HL-60/S4 treated with retinoic acid at 250 ng/mL for 4 days and 3 days (cell line): ENCODE data around the gene GPR146.

Experiments
- in situ Hi-C: fragments of 300-500 bp; cut with MboI; formaldehyde crosslinking; loops from 2 replicates; pipeline ENCODE4 v1.7.0; 2022; ENCODE audit warnings: low sequenced_read_pairs

The GPR146 gene

DNA sequence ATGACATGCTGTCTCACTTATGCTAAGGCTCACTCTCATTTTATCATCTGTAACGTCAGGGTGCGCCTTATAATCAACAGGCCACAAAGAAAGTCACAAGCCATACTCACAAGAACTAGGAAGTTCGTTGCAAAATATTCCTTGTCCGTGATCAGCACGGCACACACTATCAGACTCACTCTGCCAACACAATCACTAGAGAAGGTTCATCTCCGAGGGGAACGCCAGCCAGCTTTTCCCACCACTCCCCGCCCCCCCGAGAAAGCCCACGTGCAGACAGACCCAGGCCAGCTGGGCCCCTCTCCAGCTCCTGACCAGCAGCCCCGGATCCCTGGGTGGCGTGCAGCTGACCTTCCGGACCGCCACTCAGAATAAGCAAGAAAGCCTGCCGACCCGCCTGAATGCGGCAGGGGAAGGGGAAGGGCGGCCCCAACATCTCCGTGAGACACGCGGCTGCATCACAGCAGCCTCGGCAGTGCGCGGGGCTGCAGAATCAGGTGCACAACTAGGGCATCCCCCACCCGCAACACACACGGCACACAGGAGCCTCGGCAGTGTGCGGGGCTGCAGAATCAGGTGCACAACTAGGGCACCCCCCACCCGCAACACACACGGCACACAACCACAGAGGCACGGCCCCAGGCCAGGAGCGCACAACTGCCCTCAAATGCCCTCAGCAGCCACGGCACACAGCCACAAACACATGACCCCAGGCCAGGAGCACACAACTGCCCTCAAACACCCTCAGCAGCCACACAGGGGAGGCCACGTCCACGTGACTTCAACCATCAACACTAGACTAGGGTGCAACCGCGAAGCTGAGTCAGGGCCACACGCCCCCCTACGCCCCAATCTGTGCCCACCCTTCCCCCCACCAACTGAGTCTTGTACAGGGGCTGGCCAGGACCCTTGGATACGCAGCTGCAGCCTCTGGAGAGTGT, 2.5 kb upstream of the GPR146 start:
- in situ Hi-C loops: no loop called here

DNA sequence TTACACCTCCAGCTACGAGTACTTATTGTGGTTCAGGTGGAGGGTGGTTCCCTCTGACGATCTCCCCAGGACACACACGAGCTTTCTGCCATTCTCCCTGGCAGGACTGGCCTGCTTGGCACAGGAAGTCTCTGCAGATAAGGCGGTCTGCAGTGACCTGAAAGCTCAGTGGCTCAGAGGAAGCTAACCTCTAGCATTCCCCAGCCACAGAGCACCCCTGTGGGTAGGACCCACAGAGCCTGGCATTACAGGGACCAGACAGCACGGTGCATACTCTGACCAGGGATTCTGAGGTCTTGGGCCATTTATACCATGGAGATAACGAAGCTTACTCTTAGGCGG, 1.9 kb upstream of the GPR146 start:
- in situ Hi-C loops: no loop called here

DNA sequence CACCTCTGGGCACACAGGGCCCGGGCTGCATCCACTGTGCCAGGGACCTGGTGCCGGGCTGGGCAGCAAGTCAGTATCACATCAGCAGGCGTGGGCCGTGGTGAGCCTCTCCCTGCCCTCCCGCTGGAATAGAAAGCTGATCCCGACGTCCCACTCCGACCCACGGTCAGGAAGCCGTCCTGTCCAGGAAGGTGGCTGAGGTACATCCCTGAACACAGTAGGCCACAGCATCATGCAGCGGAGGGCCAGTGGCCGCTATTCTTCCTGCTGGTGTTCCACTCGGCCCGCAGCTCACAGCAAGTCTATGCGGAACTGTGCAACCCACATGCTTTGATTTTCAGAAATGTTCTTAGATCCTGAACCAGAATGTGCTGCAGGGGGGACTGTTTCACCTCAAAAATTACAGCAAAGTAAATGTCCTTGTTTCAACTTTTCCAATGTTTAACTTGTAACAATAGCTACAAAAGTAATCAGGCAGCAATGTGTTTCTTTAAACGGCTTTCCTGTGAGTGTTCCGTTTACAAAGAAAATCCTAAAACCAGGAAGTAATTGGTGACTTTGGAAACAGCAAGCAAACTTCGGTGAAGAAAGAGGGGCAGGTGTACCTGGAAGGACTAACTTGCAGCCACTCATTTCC, 676 bp upstream of the GPR146 start:
- in situ Hi-C loops: no loop called here

DNA sequence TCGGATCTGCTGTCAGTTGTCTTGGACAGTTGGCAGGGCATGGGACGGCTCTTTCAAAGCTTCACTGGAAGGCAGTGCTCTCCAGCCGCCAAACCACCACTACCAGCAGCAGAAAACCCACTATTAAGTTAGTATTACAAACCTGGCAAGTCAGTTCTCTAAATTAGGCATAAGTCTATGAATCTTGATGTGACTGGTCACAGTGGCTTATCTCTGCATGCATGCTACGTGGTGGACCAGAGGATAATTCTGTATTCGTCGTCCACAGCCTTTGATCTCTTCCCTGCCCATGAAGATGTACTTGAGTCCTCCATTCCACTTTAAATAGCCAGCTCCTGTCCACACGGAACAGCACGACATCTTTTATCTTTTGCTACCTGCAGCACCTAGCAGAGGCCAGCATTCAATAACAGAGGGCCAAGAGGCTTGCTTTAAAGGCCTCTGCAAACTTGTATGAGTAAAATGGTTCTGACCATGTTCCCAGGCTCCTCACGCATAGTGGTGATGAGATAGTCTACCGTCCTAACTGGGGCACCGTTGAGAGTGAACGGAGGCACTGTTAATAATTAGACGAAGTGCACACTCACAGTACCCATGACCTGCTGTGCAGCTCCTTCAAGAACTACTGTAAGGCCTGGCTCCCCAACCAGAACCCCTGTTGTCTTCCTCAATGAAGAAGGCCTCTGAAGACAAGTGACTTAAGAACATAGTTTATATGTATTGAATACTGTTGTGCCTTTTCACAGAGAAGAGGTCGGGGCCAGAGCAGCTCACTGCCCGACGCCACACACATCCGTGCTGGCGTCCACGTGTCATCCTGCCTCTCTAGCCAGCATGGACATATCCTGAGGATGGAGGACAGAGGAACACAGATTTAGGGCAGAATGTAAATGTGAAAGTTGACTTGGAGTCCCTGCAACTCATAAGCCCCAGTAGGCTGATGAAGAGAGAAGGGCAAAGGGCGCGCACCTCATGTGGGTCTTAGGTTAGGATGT, 1.0 kb downstream of the GPR146 start:
- in situ Hi-C loops: no loop called here

DNA sequence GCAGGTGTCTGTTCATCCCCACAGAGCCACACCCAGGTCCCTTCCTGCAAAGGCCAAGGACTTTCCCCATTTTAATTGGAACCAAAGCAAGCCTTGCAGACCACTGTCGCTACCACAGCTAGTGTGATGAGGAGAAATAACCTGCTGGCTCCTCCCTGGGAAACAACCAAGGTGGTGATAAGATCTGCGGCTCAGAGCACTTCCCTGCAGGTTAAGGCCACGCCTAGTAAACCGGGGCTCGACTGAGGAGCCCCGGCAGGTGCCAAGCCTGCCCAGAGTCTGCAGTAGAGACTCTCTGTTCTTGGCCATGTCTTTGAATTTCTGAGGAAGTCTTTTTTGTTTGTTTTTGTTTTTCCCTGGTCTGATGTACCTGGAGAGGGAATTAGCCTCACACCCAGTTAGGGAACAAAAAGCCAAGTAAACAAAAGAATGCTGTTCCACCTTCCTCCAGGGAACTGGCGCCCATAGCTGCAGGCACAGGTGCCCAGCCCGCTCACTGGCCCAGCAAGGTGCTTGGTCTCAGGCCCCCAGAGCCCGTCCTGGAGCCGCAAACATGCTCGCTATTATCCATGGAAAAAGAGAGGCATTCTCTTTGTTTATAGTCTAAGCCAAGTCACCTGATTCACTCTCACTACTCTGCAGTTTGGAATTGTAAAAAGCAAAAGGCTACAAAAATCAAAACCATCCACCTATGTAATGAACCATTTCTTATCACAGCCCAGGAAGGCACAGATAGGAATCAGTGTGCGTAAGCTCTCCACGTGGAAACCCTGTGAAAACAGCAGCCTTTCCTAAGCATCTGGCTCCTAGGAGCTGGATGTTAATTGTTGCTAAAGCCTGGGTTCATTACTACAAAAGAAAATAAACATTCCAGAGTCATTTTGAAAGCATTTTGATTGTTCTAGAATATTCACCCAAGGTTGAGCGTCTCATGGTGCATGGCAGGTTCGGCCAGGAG, 2.7 kb downstream of the GPR146 start:
- in situ Hi-C loops: no loop called here

GRCh38 chr7:1049006-1049741, 4.8 kb downstream of the GPR146 start:
- in situ Hi-C loops: no loop called here

DNA sequence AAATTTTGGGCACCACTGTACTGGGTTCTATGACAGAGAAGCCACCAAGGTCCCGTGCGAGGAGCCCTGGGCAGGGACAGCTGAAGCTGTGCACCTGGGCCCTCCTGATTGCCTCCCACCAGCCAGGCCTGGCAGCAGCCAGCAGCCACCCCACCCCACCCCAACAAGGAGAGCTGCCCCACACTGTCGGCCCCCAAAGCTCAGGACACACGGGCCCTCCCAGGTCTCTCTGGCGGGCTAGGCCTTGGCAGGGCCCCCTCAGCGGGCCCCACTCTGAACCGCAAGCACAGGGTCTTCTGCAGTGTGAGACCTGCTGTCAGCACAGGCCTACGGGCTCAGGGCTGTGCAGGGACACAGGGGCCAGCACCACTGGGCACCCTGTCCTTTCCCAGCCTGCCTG, 5.5 kb downstream of the GPR146 start:
- in situ Hi-C loops: no loop called here

GRCh38 chr7:1050254-1050906, 6.0 kb downstream of the GPR146 start:
- in situ Hi-C loops: no loop called here

DNA sequence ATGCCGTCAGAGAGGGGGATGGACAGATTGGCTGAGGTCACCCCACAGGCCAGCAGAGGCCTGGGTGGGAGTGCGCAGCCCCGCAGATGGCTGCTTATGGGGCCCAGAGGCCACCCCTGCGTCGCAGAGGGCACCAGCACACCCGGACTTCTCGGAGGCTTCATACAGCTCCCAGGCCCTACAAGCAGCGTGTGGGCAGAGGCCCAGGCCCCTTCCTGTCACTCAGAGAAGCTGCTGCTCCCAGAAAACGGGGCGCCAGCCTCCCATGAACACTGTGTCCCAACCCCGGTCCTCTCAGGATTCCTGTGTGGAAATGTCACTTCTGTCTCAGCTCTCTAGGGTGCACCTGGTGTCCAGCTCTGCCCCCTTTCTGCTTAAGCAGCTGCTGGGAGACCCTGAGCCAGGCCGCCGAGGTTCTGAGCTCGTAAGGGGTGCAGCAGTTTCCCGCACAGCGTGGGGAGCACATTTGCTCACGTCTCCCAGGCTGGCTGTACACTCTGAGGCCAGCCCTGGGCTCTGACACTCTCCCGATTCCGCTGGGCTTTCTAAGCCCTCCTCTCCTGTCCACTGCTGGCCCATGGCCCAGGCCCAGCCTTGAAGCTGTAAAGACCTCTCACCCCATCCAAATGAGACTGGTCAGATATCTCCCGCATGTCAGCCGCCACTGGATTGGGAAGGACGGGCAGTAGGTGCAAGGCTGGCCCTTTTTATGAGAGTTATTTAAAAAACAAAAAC, 6.8 kb downstream of the GPR146 start:
- in situ Hi-C loops: no loop called here

DNA sequence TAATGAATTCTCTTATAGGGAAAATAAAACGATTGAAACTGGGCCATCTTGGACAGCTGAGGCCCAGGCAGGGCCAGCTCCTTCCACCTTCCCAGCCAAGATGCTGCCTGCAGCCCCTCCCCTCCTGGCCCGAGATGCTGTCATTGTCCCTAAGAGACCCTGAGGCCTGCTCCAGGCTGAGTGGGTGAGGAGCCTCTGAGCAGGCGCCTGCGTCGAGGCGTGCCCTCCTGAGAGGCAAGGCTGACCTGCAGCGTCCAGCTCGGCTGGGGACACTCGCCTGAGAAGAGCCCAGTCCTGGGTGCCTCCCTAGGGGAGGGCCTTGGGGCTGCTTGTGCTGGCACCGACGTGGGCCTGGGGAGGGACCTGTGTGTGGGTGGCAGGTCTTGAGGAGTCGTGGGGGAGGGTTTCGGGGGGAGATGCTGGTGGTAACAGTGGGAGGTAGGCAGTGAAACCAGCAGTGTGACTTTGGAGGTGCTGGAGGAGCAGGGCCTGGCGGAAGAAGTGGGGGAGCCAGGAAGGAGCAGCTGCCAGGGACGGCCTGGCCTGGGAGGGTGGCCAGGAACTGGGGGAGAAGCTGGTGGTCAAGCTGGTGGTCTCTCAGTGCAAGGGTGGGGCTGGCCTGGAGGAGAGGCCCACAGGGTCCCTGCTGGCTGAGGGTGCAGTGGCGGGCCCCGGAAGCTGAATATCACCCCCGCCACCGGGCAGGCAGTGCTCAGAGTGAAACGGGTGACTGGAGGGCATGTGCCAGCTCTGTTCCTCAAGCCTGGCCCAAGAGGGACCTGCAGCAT, 7.9 kb downstream of the GPR146 start:
- in situ Hi-C loops: no loop called here

DNA sequence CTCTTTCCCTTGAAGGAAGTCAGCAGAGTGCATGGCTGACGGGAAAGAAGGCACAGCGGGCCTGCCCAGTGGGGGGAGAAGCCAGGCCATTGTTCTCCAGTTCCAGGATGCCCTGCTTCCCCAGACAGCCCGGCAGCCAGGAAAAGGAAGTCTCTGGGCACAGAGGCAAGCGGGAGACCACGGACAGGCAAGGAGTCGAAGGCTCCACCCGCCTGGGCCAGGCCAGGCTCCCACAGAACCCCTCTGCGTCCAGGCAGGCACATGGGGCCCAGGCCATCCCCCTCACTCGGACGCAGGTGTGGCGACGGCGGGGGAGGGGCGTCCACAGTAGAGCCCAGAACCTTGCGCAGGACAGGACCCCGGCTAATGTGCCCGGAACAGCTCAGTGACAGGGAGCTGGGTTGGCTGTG, 8.7 kb downstream of the GPR146 start:
- in situ Hi-C loops: no loop called here

DNA sequence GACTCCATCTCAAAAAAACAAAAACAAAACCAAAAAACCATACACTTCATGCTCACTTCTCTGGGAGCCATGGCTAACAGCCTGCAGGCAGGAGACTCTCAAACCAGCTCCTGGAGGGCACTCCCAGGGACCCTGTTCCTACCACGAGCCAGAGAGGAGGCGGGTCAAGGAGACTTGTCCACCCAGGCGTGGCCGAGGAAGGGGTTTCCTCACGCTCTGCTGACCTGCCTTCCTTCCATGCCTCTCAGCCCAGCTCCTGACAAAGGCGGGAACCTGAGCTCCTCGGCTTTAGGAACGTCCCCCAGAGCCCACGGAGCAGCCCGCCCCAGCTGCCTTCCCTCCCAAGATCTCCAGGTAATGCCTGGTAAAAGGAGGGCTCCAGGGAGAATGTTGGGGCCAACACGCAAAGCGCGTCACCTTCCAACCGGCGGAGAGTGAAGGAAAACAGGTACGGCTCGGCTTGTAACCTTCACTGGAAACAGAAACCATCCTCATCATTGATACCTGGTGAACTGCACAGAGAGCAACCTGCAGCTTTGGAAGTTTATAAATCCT, 9.5 kb downstream of the GPR146 start:
- in situ Hi-C loops: no loop called here

- in situ Hi-C loops: no loop called here
Measured at GRCh38 chr7:1054438-1054837, 10.1 kb downstream of the GPR146 start.

- in situ Hi-C loops: no loop called here
Measured at GRCh38 chr7:1054861-1055450, 10.6 kb downstream of the GPR146 start.

- in situ Hi-C loops: no loop called here
Measured at GRCh38 chr7:1055491-1055955, 11.2 kb downstream of the GPR146 start.

- in situ Hi-C loops: no loop called here
Measured at GRCh38 chr7:1055956-1056784, 11.8 kb downstream of the GPR146 start.
